Neural progenitor cell (in vitro differentiated cells): ENCODE results near the gene CTNNA3.

Experiments
- EZH2 ChIP-seq: fragments of 200-600 bp; sonication (generic); IDR thresholded peaks from 2 replicates; pipeline ENCODE4 v1.6.1; 2017; ENCODE audit warnings: antibody characterized with exemption, mild to moderate bottlenecking, moderate library complexity
- TF ChIP-seq, protein P1 (sequence below): fragments of 200-600 bp; sonication (generic); IDR thresholded peaks from 2 replicates; pipeline ENCODE4 v1.5.1; 2017; ENCODE audit warnings: antibody characterized with exemption, mild to moderate bottlenecking

DNA sequence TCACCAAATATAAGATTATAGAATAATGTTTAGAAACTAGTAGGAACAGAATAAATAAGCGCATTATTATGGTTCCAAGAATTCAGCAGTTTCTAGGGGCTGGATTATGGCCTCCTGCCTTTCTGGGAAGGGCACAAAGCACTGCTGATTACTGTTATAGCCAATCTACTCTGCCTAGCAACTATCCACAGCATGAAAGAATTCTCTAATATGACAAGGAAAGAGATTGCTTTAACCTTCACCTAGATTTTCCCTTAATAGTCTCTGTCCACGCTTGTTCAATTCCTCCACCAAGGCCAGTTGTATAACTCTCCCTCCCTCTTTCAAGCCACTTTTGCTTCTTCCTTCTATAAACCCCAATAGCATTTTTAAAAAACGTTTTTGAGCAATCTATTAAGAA, 1803.7 kb downstream of the CTNNA3 start:
- TF ChIP-seq, protein P1, sequence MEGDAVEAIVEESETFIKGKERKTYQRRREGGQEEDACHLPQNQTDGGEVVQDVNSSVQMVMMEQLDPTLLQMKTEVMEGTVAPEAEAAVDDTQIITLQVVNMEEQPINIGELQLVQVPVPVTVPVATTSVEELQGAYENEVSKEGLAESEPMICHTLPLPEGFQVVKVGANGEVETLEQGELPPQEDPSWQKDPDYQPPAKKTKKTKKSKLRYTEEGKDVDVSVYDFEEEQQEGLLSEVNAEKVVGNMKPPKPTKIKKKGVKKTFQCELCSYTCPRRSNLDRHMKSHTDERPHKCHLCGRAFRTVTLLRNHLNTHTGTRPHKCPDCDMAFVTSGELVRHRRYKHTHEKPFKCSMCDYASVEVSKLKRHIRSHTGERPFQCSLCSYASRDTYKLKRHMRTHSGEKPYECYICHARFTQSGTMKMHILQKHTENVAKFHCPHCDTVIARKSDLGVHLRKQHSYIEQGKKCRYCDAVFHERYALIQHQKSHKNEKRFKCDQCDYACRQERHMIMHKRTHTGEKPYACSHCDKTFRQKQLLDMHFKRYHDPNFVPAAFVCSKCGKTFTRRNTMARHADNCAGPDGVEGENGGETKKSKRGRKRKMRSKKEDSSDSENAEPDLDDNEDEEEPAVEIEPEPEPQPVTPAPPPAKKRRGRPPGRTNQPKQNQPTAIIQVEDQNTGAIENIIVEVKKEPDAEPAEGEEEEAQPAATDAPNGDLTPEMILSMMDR = no peak
- TF ChIP-seq EZH2 = no peak
